ENCODE measurements around the gene GAB2. TPM values are rescaled to one million over a fixed set of nuclear protein-coding genes. Genes with fewer than 3 reads are reported as not detected.

GAB2 gene
- total RNA-seq, 6 experiments from 2014 or later, result 3.8 to 10.2 (median 4.5) TPM

GRCh38 chr11:78460471-78460870 lies 42.9 kb upstream of the GAB2 start:
- Histone ChIP-seq H3K9me3 (no peaks in the 10 kb centered on the region), H3K4me1 (no peaks in the 10 kb centered on the region), H3K4me3 (no peak overlapping the region), H3K36me3 (no peaks in the 10 kb centered on the region), H3K27ac (no peak overlapping the region), H3K27me3 (no peaks in the 10 kb centered on the region)
- intact Hi-C loops (cut with DNase I), result no loop called here
- 100% methylated on average over 1 of the region's 1 CpG for WGBS (ENCODE audit: insufficient coverage, low coverage, low lambda C conversion rate, missing lambda C conversion rate)
- ATAC-seq (no peak), DNase-seq (no peak)
- TF ChIP-seq POLR2A (IDR thresholded peaks at IDR 0.05), result no peak
- no peak for TF ChIP-seq CTCF (IDR thresholded peaks at IDR 0.05)

- intact Hi-C loops (cut with DNase I), result no loop called here
- H3K36me3 ChIP-seq, result no peaks in the 10 kb centered on the region
- WGBS (ENCODE audit: insufficient coverage, low coverage, low lambda C conversion rate, missing lambda C conversion rate), result 93% methylated on average over 4 of the region's 4 CpGs
- TF ChIP-seq POLR2A (IDR thresholded peaks at IDR 0.05), result no peak
- TF ChIP-seq CTCF (IDR thresholded peaks at IDR 0.05), result no peak
- no peaks in the 10 kb centered on the region for H3K27me3 ChIP-seq
- H3K4me1 ChIP-seq, result no peaks in the 10 kb centered on the region
- DNase-seq, result no peak
- no peak overlapping the region for H3K27ac ChIP-seq
- H3K9me3 ChIP-seq, result no peaks in the 10 kb centered on the region
- no peak overlapping the region for H3K4me3 ChIP-seq
- ATAC-seq, result no peak
Measured at GRCh38 chr11:78459738-78460137, 42.1 kb upstream of the GAB2 start.

- DNase-seq (no peak), ATAC-seq (no peak)
- H3K36me3 ChIP-seq, result no peaks in the 10 kb centered on the region
- no peak overlapping the region for H3K27ac ChIP-seq
- TF ChIP-seq CTCF (IDR thresholded peaks at IDR 0.05), result no peak
- TF ChIP-seq POLR2A (IDR thresholded peaks at IDR 0.05), result no peak
- WGBS (ENCODE audit: insufficient coverage, low coverage, low lambda C conversion rate, missing lambda C conversion rate), result 79% methylated on average over 2 of the region's 2 CpGs
- no peaks in the 10 kb centered on the region for H3K9me3 ChIP-seq
- H3K4me1 ChIP-seq, result no peaks in the 10 kb centered on the region
- no peak overlapping the region for H3K4me3 ChIP-seq
- H3K27me3 ChIP-seq, result no peaks in the 10 kb centered on the region
- intact Hi-C loops (cut with DNase I), result no loop called here
Measured at GRCh38 chr11:78457448-78457847, 39.8 kb upstream of the GAB2 start.

- no peak for ATAC-seq
- no peaks in the 10 kb centered on the region for H3K36me3 ChIP-seq
- no peak overlapping the region for H3K27ac ChIP-seq
- no peaks in the 10 kb centered on the region for H3K9me3 ChIP-seq
- TF ChIP-seq POLR2A (IDR thresholded peaks at IDR 0.05), result no peak
- TF ChIP-seq CTCF (IDR thresholded peaks at IDR 0.05), result no peak
- no peaks in the 10 kb centered on the region for H3K27me3 ChIP-seq
- H3K4me1 ChIP-seq, result peaks cover 0 to 12% (median 4%) of the 10 kb centered on the region in 4 donors
- no peak overlapping the region for H3K4me3 ChIP-seq
- 76% methylated on average over 2 of the region's 2 CpGs for WGBS (ENCODE audit: insufficient coverage, low coverage, low lambda C conversion rate, missing lambda C conversion rate)
- DNase-seq, result no peak
- intact Hi-C loops (cut with DNase I), result no loop called here
Measured at GRCh38 chr11:78453140-78453935, 35.7 kb upstream of the GAB2 start.
